ENCODE data around the gene D2HGDH. TPM values are rescaled to one million over a fixed set of nuclear protein-coding genes. Genes with fewer than 3 reads are reported as not detected.

D2HGDH gene
- total and polyA plus RNA-seq, 2 experiments from 2014 or later = 3.7 to 17.3 TPM

DNA sequence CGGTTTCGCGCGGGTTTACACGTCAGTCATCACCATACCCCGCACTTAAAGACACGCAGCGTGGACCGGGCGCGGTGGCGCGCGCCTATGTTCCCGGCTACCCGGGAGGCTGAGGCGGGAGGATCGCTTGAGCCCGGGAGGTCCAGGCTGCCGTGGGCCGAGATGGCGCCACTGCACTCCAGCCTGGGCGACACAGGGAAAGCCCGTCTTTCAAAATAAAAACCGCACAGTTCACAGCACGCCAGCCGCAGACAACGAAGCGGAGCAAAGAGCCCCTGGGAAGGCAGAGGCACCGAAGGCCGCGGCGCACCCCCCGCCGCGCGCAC, 48.1 kb upstream of the D2HGDH start:
- ATAC-seq (peak; percentile 19), DNase-seq (ENCODE audit: low spot score) (no peak)
- TF ChIP-seq EZH2 (IDR thresholded peaks at IDR 0.05; ENCODE audit: low read depth, unreplicated experiment) (no peak), JUNB (IDR thresholded peaks at IDR 0.05; ENCODE audit: unreplicated experiment) (no peak), STAT1 (IDR thresholded peaks at IDR 0.05; ENCODE audit: unreplicated experiment) (no peak), NANOG (IDR thresholded peaks at IDR 0.05; ENCODE audit: borderline replicate concordance) (no peak), CREB1 (CRISPR knock-in tag; IDR thresholded peaks at IDR 0.05; ENCODE audit: low read depth) (no peak), ZNF331 (CRISPR knock-in tag; IDR thresholded peaks at IDR 0.05; ENCODE audit: low read depth) (no peak)
- TF ChIP-seq, protein P1, sequence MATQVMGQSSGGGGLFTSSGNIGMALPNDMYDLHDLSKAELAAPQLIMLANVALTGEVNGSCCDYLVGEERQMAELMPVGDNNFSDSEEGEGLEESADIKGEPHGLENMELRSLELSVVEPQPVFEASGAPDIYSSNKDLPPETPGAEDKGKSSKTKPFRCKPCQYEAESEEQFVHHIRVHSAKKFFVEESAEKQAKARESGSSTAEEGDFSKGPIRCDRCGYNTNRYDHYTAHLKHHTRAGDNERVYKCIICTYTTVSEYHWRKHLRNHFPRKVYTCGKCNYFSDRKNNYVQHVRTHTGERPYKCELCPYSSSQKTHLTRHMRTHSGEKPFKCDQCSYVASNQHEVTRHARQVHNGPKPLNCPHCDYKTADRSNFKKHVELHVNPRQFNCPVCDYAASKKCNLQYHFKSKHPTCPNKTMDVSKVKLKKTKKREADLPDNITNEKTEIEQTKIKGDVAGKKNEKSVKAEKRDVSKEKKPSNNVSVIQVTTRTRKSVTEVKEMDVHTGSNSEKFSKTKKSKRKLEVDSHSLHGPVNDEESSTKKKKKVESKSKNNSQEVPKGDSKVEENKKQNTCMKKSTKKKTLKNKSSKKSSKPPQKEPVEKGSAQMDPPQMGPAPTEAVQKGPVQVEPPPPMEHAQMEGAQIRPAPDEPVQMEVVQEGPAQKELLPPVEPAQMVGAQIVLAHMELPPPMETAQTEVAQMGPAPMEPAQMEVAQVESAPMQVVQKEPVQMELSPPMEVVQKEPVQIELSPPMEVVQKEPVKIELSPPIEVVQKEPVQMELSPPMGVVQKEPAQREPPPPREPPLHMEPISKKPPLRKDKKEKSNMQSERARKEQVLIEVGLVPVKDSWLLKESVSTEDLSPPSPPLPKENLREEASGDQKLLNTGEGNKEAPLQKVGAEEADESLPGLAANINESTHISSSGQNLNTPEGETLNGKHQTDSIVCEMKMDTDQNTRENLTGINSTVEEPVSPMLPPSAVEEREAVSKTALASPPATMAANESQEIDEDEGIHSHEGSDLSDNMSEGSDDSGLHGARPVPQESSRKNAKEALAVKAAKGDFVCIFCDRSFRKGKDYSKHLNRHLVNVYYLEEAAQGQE (IDR thresholded peaks at IDR 0.05; ENCODE audit: unreplicated experiment) = no peak
- TF ChIP-seq, protein P2, sequence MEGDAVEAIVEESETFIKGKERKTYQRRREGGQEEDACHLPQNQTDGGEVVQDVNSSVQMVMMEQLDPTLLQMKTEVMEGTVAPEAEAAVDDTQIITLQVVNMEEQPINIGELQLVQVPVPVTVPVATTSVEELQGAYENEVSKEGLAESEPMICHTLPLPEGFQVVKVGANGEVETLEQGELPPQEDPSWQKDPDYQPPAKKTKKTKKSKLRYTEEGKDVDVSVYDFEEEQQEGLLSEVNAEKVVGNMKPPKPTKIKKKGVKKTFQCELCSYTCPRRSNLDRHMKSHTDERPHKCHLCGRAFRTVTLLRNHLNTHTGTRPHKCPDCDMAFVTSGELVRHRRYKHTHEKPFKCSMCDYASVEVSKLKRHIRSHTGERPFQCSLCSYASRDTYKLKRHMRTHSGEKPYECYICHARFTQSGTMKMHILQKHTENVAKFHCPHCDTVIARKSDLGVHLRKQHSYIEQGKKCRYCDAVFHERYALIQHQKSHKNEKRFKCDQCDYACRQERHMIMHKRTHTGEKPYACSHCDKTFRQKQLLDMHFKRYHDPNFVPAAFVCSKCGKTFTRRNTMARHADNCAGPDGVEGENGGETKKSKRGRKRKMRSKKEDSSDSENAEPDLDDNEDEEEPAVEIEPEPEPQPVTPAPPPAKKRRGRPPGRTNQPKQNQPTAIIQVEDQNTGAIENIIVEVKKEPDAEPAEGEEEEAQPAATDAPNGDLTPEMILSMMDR (conservative IDR thresholded peaks at IDR 0.05; ENCODE audit: low read depth in 2 of 2) = no peak
- H3K27ac ChIP-seq (ENCODE audit: low read depth) = no peak overlapping the region
- H4K20me1 ChIP-seq (replicated peaks; ENCODE audit: insufficient read depth) = peaks cover 9% of the 10 kb centered on the region; the same call in 1 of the 2 replicates
- peak overlapping the region; percentile 85 for H3K4me2 ChIP-seq
- Mint-ChIP-seq H3K9me3 (no peaks in the 10 kb centered on the region; the same call in 2 of the 3 replicates), H3K27me3 (ENCODE audit: insufficient read depth, low read depth, poor library complexity) (peaks cover 3% of the 10 kb centered on the region), H3K4me1 (peaks cover 7% of the 10 kb centered on the region; the same call in 2 of the 3 replicates), H3K36me3 (ENCODE audit: low read depth) (peaks cover 50% of the 10 kb centered on the region), H3K4me3 (peak overlapping the region; percentile 85), H3K27ac (peak overlapping the region; percentile 47)
- 0 out of 2 replicates have a peak, but pooled peaks cover 4% of the 10 kb centered on the region for H3F3A ChIP-seq (replicated peaks; ENCODE audit: low read depth)
- peak overlapping the region; percentile 78 for H2AFZ ChIP-seq
- H3K9me2 ChIP-seq (ENCODE audit: insufficient read depth) = no peaks in the 10 kb centered on the region
- no peaks in the 10 kb centered on the region for H3K27me3 ChIP-seq (ENCODE audit: insufficient read depth)
- peaks cover 54% of the 10 kb centered on the region for H3K79me2 ChIP-seq (replicated peaks; ENCODE audit: insufficient read depth)
- peaks cover 11% of the 10 kb centered on the region for H3K4me1 ChIP-seq (ENCODE audit: insufficient read depth)
- H3K36me3 ChIP-seq (ENCODE audit: insufficient read depth) = peaks cover 31% of the 10 kb centered on the region
- H3K4me3 ChIP-seq = peak overlapping the region; percentile 80

GRCh38 chr2:241686650-241687425, 47.6 kb upstream of the D2HGDH start, which contains the start of gene DTYMK:
Gene DTYMK, minus strand, starts transcription at chr2:241686815. Its CDS starts 32 bp downstream, at chr2:241686783.
- ATAC-seq = peak; percentile 96
- DNase-seq (ENCODE audit: low spot score) = peak; percentile 98
- peak within 1 kb of the TSS; percentile 85 for H3K4me3 Mint-ChIP-seq
- H3K79me2 ChIP-seq (replicated peaks; ENCODE audit: insufficient read depth) = peaks cover 49% of the 10 kb centered on the region
- H3K27me3 ChIP-seq (ENCODE audit: insufficient read depth) = no peaks in the 10 kb centered on the region
- H3K4me2 ChIP-seq = peak within 1 kb of the TSS; percentile 91
- peaks cover 31% of the 10 kb centered on the region for H3K36me3 ChIP-seq (ENCODE audit: insufficient read depth)
- H3K27ac Mint-ChIP-seq = peak within 1 kb of the TSS; percentile 96
- H3K36me3 Mint-ChIP-seq (ENCODE audit: low read depth) = peaks cover 44% of the 10 kb centered on the region
- no peaks in the 10 kb centered on the region; the same call in 2 of the 3 replicates for H3K9me3 Mint-ChIP-seq
- peak within 1 kb of the TSS; percentile 80 for H3K4me3 ChIP-seq
- H3K4me1 ChIP-seq (ENCODE audit: insufficient read depth) = peaks cover 11% of the 10 kb centered on the region
- peak within 1 kb of the TSS; percentile 78 for H2AFZ ChIP-seq
- H3K4me1 Mint-ChIP-seq = peaks cover 7% of the 10 kb centered on the region; the same call in 2 of the 3 replicates
- H3K9me2 ChIP-seq (ENCODE audit: insufficient read depth) = no peaks in the 10 kb centered on the region
- 0 out of 2 replicates have a peak, but pooled peaks cover 4% of the 10 kb centered on the region for H3F3A ChIP-seq (replicated peaks; ENCODE audit: low read depth)
- H3K27ac ChIP-seq (ENCODE audit: low read depth) = peak within 1 kb of the TSS; percentile 66; the same call in 1 of the 2 replicates
- peaks cover 3% of the 10 kb centered on the region for H3K27me3 Mint-ChIP-seq (ENCODE audit: insufficient read depth, low read depth, poor library complexity)
- peaks cover 9% of the 10 kb centered on the region; the same call in 1 of the 2 replicates for H4K20me1 ChIP-seq (replicated peaks; ENCODE audit: insufficient read depth)
- TF ChIP-seq EZH2 (IDR thresholded peaks at IDR 0.05; ENCODE audit: low read depth, unreplicated experiment) (no peak), JUNB (IDR thresholded peaks at IDR 0.05; ENCODE audit: unreplicated experiment) (no peak)
